Memory B cell (primary cell): ENCODE data around the gene BEND7.

Experiments
- ATAC-seq: fragments of 150-1000 bp; cut with Tn5 transposase; 2 replicates; pipeline ENCODE4 v1.10.0; 2021; ENCODE audit warnings: low read depth, mild to moderate bottlenecking, moderate library complexity
- DNase-seq, 2 donors: peaks; one replicate each; pipeline ENCODE4 v3.0.0; 2022; ENCODE audit warnings: low spot score in 2 of 2
- H3K27ac Mint-ChIP-seq: one replicate; pipeline ENCODE4 v1.8.0; 2022; ENCODE audit warnings: mild to moderate bottlenecking, moderate library complexity, mixed read lengths
- H3K27me3 Mint-ChIP-seq: one replicate; pipeline ENCODE4 v1.8.0; 2022; ENCODE audit warnings: mixed read lengths
- H3K36me3 Mint-ChIP-seq: one replicate; pipeline ENCODE4 v1.8.0; 2022; ENCODE audit warnings: mild to moderate bottlenecking, mixed read lengths
- H3K4me1 Mint-ChIP-seq: one replicate; pipeline ENCODE4 v1.8.0; 2022; ENCODE audit warnings: mixed read lengths
- H3K4me3 Mint-ChIP-seq: one replicate; pipeline ENCODE4 v1.8.0; 2022; ENCODE audit warnings: mild to moderate bottlenecking, moderate library complexity, mixed read lengths
- H3K9me3 Mint-ChIP-seq: one replicate; pipeline ENCODE4 v1.8.0; 2022; ENCODE audit warnings: mixed read lengths

BEND7 gene

DNA sequence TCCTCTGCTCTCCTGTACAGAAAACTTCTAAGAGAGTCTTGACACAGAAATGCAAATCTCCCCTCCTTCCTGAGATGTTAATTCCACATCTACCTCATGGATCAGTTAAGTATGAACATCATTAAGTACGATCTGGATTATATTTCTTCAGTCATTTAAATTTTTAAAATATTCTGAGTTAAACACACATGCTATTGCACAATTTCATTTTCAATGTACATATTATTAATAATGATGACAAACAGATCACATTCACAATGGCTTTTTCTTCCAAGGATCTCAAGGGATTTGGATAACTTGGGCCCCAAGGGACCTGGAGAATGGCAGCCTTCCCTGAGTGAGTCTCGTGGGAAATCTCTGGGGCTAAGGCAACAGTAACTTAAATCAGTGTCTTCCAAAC is 16.2 kb downstream of the BEND7 start:
- ATAC-seq (no peak), DNase-seq (no peak)
- H3K36me3 Mint-ChIP-seq: no peaks in the 10 kb centered on the region
- no peaks in the 10 kb centered on the region for H3K4me1 Mint-ChIP-seq
- no peaks in the 10 kb centered on the region for H3K9me3 Mint-ChIP-seq
- no peak overlapping the region for H3K27ac Mint-ChIP-seq
- peaks cover 20% of the 10 kb centered on the region for H3K27me3 Mint-ChIP-seq
- H3K4me3 Mint-ChIP-seq: no peak overlapping the region

DNA sequence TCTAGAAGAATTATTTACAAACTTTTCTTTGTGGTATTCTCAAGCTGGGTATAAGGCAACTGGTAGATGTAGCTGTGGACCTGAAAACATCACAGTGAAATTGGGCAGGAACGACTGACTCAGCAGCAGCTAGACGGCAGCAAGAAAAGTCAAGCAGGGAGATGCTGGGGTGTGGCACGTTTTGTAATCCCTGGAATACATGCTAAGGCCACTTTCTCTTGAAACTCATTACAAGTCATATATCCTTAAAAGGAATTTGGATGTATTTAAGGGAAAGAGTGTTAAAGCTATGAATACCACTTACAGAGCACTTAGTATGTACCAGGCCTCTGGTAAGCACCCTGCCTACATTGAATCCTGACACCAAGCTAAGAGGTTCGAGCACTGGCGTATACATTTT is 17.4 kb downstream of the BEND7 start:
- no peaks in the 10 kb centered on the region for H3K4me1 Mint-ChIP-seq
- no peak for DNase-seq
- H3K27ac Mint-ChIP-seq: no peak overlapping the region
- H3K9me3 Mint-ChIP-seq: no peaks in the 10 kb centered on the region
- peaks cover 24% of the 10 kb centered on the region for H3K27me3 Mint-ChIP-seq
- no peak overlapping the region for H3K4me3 Mint-ChIP-seq
- no peaks in the 10 kb centered on the region for H3K36me3 Mint-ChIP-seq
- ATAC-seq: no peak

DNA sequence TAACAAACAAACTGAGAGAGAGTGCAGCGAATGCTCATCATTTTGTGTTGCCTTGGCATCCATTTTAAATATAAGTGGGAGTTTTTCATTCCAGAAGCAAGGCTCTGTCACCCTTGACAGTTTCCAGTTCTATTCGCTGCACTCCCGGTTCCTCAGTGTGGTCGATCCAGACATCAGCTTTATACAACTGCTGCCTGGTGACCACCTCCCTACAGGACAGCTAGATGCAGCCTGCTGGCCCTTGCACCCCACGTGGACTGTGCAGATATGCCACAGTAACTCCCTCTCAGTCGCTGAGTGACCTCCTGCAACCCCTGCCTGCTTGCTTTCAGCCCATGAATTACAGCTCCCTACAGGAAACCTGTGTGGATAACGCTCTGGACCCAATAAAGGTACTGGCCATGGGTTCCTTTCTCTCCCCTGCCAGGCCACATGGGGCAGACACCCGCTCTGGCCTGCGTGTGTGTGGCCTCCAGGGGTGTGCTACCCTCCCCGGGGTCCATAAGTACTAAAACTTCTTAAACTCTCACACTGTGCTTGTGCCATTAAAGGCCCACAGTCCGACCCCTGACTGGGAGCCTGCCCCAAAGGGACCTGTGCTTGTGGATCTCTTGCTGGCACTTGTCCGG is 23.6 kb downstream of the BEND7 start:
- ATAC-seq (no peak), DNase-seq (no peak)
- Mint-ChIP-seq H3K27me3 (peaks cover 28% of the 10 kb centered on the region), H3K4me3 (no peak overlapping the region), H3K9me3 (no peaks in the 10 kb centered on the region), H3K4me1 (peaks cover 2% of the 10 kb centered on the region), H3K36me3 (no peaks in the 10 kb centered on the region), H3K27ac (no peak overlapping the region)

DNA sequence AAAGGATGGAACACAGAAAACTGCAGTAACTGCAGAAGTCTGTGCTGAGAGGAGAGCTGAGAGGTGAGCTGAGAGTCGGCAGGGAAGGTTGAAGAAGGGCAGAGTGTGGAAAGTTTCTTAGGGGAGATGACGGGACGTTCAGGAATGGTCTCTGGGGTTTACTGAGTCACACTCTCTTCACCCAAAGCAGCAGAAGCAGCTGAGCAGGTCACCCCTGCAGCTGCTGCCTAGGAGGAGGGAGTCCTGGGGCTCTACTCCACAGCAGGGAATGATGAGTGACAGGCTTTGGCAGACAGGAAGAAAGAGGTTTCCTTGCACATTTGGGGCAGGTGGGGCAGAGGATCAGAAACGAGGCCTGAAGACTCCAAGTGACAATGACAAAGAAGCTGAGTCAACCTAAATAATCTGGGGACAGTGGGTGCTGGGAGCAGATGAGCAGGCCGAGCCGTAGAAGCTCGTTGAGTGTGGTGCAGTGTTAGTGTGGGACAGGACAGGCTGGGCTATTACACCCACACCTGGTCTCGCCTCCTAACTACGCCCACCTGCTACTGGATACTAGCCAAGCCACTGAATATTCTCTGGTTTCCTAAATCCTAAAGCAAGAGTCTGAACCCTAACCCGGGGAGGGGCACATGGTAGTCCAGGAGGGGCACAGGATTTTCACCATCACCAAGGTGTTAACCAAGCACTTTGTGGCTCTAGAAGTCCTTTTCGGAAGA is 24.9 kb downstream of the BEND7 start:
- Mint-ChIP-seq H3K4me3 (no peak overlapping the region), H3K4me1 (peaks cover 2% of the 10 kb centered on the region), H3K27me3 (peaks cover 25% of the 10 kb centered on the region), H3K27ac (no peak overlapping the region), H3K9me3 (no peaks in the 10 kb centered on the region), H3K36me3 (no peaks in the 10 kb centered on the region)
- ATAC-seq: no peak
- no peak for DNase-seq

DNA sequence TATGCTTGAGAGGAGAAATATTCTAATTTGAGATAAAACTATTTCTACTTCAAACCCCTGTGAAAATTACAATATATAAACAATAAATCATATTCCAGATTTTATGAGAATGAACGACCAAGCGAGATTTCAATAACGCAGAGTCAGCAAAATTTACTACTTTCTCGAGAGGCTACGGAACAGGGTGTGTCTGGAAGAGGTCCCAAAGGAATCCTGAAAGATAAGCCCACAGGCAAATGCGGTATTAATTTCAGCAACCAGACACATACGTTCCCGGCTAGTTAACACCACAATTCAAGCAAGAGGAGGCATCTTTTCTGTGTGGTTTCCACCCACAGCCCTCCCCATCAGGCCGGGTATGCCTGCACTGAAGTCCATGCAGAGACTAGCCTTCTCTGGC is 26.4 kb downstream of the BEND7 start:
- Mint-ChIP-seq H3K4me1 (peaks cover 2% of the 10 kb centered on the region), H3K9me3 (no peaks in the 10 kb centered on the region), H3K27ac (no peak overlapping the region), H3K27me3 (peaks cover 25% of the 10 kb centered on the region), H3K36me3 (no peaks in the 10 kb centered on the region), H3K4me3 (no peak overlapping the region)
- ATAC-seq (no peak), DNase-seq (no peak)

DNA sequence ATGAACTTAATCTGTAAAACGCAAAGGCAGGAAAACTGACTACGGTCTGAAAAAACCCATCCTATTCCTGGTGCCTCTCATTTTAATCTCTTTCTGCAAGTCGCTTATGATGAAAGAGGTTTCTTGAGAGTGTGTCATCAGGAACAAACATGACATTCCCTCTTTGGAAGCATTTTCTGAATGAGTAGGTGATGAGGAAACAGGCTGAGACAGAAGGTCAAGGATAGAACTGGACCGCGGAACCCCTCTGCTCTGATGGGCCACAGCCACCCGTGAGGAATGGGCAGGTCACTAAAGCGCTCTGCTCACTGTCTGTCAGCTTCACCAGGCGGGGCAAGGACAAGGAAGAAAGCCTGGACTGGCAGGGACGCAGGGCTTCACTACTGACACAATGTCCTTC is 28.6 kb downstream of the BEND7 start:
- no peak for DNase-seq
- H3K27me3 Mint-ChIP-seq: peaks cover 15% of the 10 kb centered on the region
- peaks cover 2% of the 10 kb centered on the region for H3K4me1 Mint-ChIP-seq
- no peaks in the 10 kb centered on the region for H3K9me3 Mint-ChIP-seq
- H3K27ac Mint-ChIP-seq: no peak overlapping the region
- H3K4me3 Mint-ChIP-seq: no peak overlapping the region
- H3K36me3 Mint-ChIP-seq: no peaks in the 10 kb centered on the region
- ATAC-seq: no peak

DNA sequence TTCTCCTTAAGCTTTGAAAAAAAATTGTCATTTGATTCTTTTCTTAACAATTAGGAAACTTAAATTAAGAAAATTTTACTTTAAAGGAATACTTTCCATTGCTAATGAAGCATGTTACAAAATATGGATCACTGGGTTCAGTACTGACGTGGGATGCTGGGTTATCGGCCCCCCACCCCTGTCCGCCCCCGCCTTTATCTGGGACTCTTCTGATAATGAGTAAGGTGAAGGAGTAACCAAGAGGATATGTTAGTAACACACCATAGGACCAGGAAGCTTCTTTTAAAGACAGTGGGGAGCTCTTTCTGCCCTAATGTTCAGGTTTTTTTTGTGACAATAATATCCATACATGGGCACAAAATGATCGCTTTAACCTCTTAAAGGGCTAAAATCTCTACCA is 29.7 kb downstream of the BEND7 start:
- no peak overlapping the region for H3K4me3 Mint-ChIP-seq
- H3K4me1 Mint-ChIP-seq: peaks cover 2% of the 10 kb centered on the region
- peaks cover 13% of the 10 kb centered on the region for H3K27me3 Mint-ChIP-seq
- DNase-seq: no peak
- H3K9me3 Mint-ChIP-seq: no peaks in the 10 kb centered on the region
- no peak overlapping the region for H3K27ac Mint-ChIP-seq
- H3K36me3 Mint-ChIP-seq: no peaks in the 10 kb centered on the region
- no peak for ATAC-seq

DNA sequence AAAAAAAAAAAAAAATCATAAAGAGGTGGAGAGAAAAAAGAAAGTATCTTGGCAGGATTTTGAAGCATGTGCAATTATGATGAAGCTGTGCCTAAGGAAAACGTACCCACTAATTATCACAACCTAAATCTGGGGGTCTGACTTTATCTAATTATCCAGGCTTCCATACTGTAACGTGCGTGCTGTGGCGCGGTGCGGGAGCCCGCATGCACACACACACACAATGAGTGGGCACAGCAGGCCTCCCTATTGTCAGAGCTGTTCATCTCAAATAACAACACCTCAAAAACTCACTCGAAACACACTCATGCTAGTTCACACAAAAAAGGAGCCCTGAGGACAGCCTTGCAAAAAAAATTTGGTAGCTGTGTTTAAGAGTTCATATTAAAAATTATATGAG is 31.9 kb downstream of the BEND7 start:
- DNase-seq: no peak
- Mint-ChIP-seq H3K4me1 (no peaks in the 10 kb centered on the region), H3K36me3 (no peaks in the 10 kb centered on the region), H3K9me3 (no peaks in the 10 kb centered on the region), H3K4me3 (no peak overlapping the region), H3K27me3 (peaks cover 5% of the 10 kb centered on the region), H3K27ac (no peak overlapping the region)
- ATAC-seq: no peak

DNA sequence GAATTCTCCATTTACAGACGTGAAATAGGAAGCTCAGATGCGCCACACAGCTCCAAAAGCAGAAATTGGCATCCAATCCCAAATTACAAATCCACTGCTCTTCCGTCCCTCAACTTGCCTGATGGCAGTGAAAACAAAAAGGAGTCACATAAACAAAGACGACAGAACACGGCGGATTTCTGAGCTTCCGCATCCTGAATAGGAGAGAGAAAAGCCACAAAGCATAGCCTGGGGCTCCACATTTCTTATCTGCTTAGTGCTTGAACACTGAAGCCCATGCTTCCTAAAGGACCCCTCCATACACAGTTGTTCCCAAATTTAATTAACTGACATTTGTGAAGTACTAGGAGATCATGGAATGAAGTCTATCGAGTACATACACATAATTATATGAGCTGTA is 32.6 kb downstream of the BEND7 start:
- no peaks in the 10 kb centered on the region for H3K9me3 Mint-ChIP-seq
- no peak overlapping the region for H3K27ac Mint-ChIP-seq
- DNase-seq (no peak), ATAC-seq (no peak)
- no peak overlapping the region for H3K4me3 Mint-ChIP-seq
- peaks cover 5% of the 10 kb centered on the region for H3K27me3 Mint-ChIP-seq
- no peaks in the 10 kb centered on the region for H3K4me1 Mint-ChIP-seq
- no peaks in the 10 kb centered on the region for H3K36me3 Mint-ChIP-seq

DNA sequence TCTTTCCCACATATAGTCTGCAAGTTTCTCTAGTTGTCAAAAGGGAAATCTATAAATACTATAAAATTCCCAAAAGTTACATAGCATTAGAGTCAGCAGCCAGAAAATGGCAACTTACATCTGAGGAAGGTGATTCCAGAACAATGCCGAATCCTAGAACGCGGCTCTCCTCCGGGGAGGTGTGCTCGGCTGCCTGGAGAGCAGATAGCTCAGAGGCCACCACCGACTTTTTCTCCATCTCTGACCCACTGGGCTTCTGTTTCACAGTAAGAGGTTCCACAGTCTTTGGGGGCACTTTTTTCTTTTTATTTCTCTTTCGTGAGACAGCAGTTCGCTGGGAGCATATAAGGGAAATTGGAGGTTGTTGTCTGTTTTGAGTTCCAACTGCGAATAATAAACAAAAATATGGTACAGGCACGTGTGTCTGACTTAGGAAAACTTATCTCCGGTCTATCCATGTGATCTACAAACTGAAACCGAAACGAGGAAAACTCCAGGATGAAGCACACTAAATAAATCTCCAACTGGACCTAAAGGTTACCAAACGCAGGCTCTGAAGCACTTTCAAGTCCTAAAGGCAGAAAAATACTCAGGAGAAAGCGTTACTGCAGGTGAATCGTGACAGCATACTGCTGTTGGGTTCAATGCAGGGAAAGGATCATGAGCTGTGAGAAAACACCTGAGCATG is 36.2 kb downstream of the BEND7 start:
- H3K27me3 Mint-ChIP-seq: peaks cover 4% of the 10 kb centered on the region
- DNase-seq (no peak), ATAC-seq (no peak)
- H3K9me3 Mint-ChIP-seq: no peaks in the 10 kb centered on the region
- H3K36me3 Mint-ChIP-seq: no peaks in the 10 kb centered on the region
- H3K27ac Mint-ChIP-seq: no peak overlapping the region
- H3K4me1 Mint-ChIP-seq: no peaks in the 10 kb centered on the region
- no peak overlapping the region for H3K4me3 Mint-ChIP-seq

DNA sequence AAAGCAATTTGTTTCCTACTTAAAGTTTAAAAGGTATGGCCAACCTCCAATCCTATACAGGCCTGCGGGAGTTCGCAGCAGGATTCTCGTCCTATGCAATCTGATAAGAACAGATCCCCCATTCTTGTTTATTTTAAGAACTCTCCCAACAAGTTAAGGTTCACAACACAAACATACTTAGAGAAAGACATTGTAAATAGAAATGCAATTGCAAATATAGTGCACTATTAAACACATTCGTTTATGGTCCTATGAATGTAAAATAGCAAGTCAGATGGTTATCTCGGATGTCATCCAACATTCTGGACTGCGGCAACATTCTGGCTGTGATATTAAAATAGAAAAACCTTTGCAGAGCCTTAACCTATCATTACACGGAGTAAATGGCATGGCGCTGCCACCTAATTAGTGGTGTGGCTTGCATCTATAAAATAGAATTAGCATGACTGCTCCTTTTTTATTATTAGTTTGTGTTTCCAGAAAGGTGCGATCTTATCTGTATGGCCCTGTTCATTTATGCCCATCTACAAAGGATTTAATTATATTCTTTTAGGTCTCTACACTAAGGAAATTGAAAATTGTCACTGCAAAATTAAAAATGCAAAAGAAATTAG is 37.0 kb downstream of the BEND7 start:
- H3K27me3 Mint-ChIP-seq: peaks cover 4% of the 10 kb centered on the region
- H3K9me3 Mint-ChIP-seq: no peaks in the 10 kb centered on the region
- no peak overlapping the region for H3K27ac Mint-ChIP-seq
- no peaks in the 10 kb centered on the region for H3K4me1 Mint-ChIP-seq
- no peak for DNase-seq
- H3K4me3 Mint-ChIP-seq: no peak overlapping the region
- H3K36me3 Mint-ChIP-seq: no peaks in the 10 kb centered on the region
- ATAC-seq: no peak

DNA sequence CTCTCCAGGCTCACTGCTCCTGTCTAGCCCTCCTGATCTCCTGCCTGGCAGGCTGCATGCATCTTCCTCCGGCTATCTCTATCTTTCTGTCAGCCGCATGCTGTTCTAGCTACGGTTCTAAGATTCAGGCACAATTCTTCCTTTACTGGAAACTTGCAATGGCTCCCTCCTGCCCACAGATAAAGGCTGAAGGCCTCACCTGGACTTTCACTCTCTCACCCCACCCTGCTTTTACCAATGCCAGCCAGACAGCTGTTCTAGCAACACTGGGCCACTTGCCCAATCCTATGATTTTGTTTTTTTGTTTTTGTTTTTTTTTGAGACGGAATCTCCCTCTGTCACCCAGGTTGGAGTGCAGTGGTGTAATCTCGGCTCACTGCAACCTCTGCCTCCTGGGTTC is 38.3 kb downstream of the BEND7 start:
- H3K36me3 Mint-ChIP-seq: no peaks in the 10 kb centered on the region
- ATAC-seq: no peak
- H3K4me3 Mint-ChIP-seq: no peak overlapping the region
- H3K27me3 Mint-ChIP-seq: peaks cover 4% of the 10 kb centered on the region
- H3K27ac Mint-ChIP-seq: no peak overlapping the region
- H3K4me1 Mint-ChIP-seq: no peaks in the 10 kb centered on the region
- H3K9me3 Mint-ChIP-seq: no peaks in the 10 kb centered on the region
- DNase-seq: no peak

DNA sequence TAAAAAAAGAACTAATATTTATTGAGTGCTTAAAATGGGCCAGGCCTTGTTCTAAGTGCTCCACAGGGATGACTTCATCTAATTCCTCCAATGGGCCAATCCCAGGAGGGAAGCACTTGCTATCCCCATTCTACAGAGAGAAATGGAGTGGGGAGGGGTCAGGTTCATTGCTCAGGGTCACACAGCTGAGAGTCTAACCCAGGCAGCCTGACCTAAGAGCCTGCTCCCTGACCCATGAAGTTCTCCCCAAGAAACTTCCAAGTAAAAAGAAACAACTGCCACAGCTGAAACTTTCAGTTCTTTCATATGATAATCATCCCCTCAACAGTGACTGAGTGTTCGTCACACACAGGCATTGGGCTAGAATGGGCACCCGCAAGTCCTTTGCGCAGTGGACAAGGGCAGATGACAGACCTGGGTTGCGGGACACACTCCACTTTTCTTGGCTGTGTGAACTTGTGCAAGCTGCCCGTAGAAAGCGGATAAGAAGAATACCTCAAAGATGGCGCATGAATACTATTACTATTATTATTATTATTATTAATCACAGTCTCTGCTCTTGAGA is 39.7 kb downstream of the BEND7 start:
- Mint-ChIP-seq H3K9me3 (no peaks in the 10 kb centered on the region), H3K27me3 (peaks cover 4% of the 10 kb centered on the region), H3K36me3 (no peaks in the 10 kb centered on the region), H3K4me3 (no peak overlapping the region), H3K4me1 (peaks cover 6% of the 10 kb centered on the region), H3K27ac (no peak overlapping the region)
- DNase-seq (no peak), ATAC-seq (no peak)

DNA sequence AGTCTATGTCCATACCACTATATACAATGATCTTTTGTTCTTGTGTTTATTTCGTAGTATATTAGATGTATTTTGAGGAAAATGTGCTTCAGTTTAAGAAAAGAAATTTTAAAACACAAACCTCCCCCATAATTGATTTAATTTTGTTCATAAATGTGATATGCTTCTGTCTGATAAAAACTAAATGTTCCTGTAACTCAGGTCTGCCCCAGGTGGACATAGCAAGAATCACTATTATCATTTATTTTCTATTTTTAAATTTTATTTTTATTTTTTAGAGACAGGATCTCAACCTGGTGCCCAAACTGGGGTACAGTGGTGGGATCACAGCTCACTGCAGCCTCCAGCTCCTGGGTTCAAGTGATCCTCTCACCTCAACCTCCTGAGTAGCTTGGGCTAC is 43.2 kb downstream of the BEND7 start:
- H3K27ac Mint-ChIP-seq: no peak overlapping the region
- H3K4me3 Mint-ChIP-seq: no peak overlapping the region
- H3K9me3 Mint-ChIP-seq: no peaks in the 10 kb centered on the region
- ATAC-seq: no peak
- peaks cover 21% of the 10 kb centered on the region for H3K4me1 Mint-ChIP-seq
- no peak for DNase-seq
- no peaks in the 10 kb centered on the region for H3K36me3 Mint-ChIP-seq
- peaks cover 5% of the 10 kb centered on the region for H3K27me3 Mint-ChIP-seq
